ENCODE measurements around the gene FOXA3. TPM values are rescaled to one million over a fixed set of nuclear protein-coding genes. Genes with fewer than 3 reads are reported as not detected.

Gene FOXA3
- under 0.01 TPM in 1 of 2 replicates, not detected in the other for total RNA-seq

GRCh38 chr19:45863840-45864628, at the start of gene FOXA3:
TSS of gene FOXA3 (plus strand) at chr19:45864326. CDS start at chr19:45864457, 131 bp downstream.

GRCh38 chr19:45814851-45815480, 49.2 kb upstream of the FOXA3 start, which contains the start of gene RSPH6A:
TSS of gene RSPH6A (minus strand) at chr19:45815308. CDS start at chr19:45815176, 132 bp downstream.

GRCh38 chr19:45862564-45863334, 1.4 kb upstream of the FOXA3 start, which contains the start of gene SYMPK:
TSS of gene SYMPK (minus strand) at chr19:45863147. CDS start at chr19:45854495, 8,652 bp downstream.

GRCh38 chr19:45885556-45886426, 21.7 kb downstream of the FOXA3 start, which contains the start of gene IRF2BP1:
TSS of gene IRF2BP1 (minus strand) at chr19:45886141. CDS start at chr19:45885774, 367 bp downstream.

GRCh38 chr19:45901912-45902650, 38.0 kb downstream of the FOXA3 start, which contains the start of gene MYPOP:
TSS of gene MYPOP (minus strand) at chr19:45902613. CDS start at chr19:45901773, 840 bp downstream.

GRCh38 chr19:45913874-45914830, 50.0 kb downstream of the FOXA3 start, which contains the start of gene NANOS2:
TSS of gene NANOS2 (minus strand) at chr19:45914778. CDS start at chr19:45914693, 85 bp downstream.

Other genes starting within 250 kb of the FOXA3 start
- gene EML2, start 224.9 kb upstream of the FOXA3 start, total RNA-seq, result 20.5 and 21.0 TPM in 2 replicates
- 0.50 TPM in 1 of 2 replicates, not detected in the other for gene GIPR, start 196.1 kb upstream of the FOXA3 start, total RNA-seq
- 355 and 375 TPM in 2 replicates for gene SNRPD2, start 172.4 kb upstream of the FOXA3 start, total RNA-seq
- 27.4 and 27.6 TPM in 2 replicates for gene QPCTL, start 171.7 kb upstream of the FOXA3 start, total RNA-seq
- 8.0 and 8.1 TPM in 2 replicates for gene FBXO46, start 133.4 kb upstream of the FOXA3 start, total RNA-seq
- gene MEIOSIN, start 130.9 kb upstream of the FOXA3 start, total RNA-seq, result not detected in 2 replicates
- gene SIX5, start 95.1 kb upstream of the FOXA3 start, total RNA-seq, result 12.6 and 15.3 TPM in 2 replicates
- 16.0 and 17.1 TPM in 2 replicates for gene DMPK, start 81.8 kb upstream of the FOXA3 start, total RNA-seq
- gene DMWD, start 71.5 kb upstream of the FOXA3 start, total RNA-seq, result 24.2 and 28.2 TPM in 2 replicates
- gene RSPH6A, start 49.0 kb upstream of the FOXA3 start, total RNA-seq, result not detected in 2 replicates
- 29.6 and 31.4 TPM in 2 replicates for gene SYMPK, start 1.2 kb upstream of the FOXA3 start, total RNA-seq
- 23.4 and 24.4 TPM in 2 replicates for gene IRF2BP1, start 21.8 kb downstream of the FOXA3 start, total RNA-seq
- gene MYPOP, start 38.3 kb downstream of the FOXA3 start, total RNA-seq, result 2.7 and 2.9 TPM in 2 replicates
- not detected in 2 replicates for gene NANOS2, start 50.5 kb downstream of the FOXA3 start, total RNA-seq
- under 0.01 TPM in 1 of 2 replicates, not detected in the other for gene NOVA2, start 109.5 kb downstream of the FOXA3 start, total RNA-seq
- 12.9 and 14.3 TPM in 2 replicates for gene CCDC61, start 131.1 kb downstream of the FOXA3 start, total RNA-seq
- gene PGLYRP1, start 158.7 kb downstream of the FOXA3 start, total RNA-seq, result not detected in 2 replicates
- not detected in 2 replicates for gene IGFL4, start 176.7 kb downstream of the FOXA3 start, total RNA-seq